IMR-90 (cell line): ENCODE results near the gene PRKRIP1. TPM values are rescaled to one million over a fixed set of nuclear protein-coding genes. Genes with fewer than 3 reads are reported as not detected.
A peak's percentile ranks its signal among the peaks of the same experiment; 100 is the strongest.

Source experiments
- ATAC-seq: fragments of 200-7000 bp; cut with Tn5 transposase; 2 replicates; pipeline ENCODE4 v1.9.1; 2020; ENCODE audit warnings: low read depth, mild to moderate bottlenecking, moderate library complexity
- BruUV-seq: library from RNA; stranded (reverse); fragments of 400-500 nt; replicated peaks from 2 replicates; lab custom pipeline; 2021; lab: Mats Ljungman, UMichigan
- CTCF ChIA-PET: fragments of 300-600 bp; formaldehyde crosslinking; extraction: SDS; loops from one replicate; lab custom pipeline; 2021; ENCODE audit warnings: antibody characterized with exemption; lab: Yijun Ruan, JAX
- POLR2A ChIA-PET: fragments of 300-600 bp; sonication (Branson Sonifier 250); formaldehyde crosslinking; loops from one replicate; lab custom pipeline; 2022; ENCODE audit warnings: antibody characterized with exemption; ENCODE audit not compliant: unreplicated experiment; lab: Charles Lee
- DNase-seq: peaks from one replicate; pipeline ENCODE4 v3.0.0; 2013
- H2AFZ ChIP-seq: replicated peaks from 2 replicates; pipeline ENCODE3; 2013; ENCODE audit warnings: low read length, mild to moderate bottlenecking; ENCODE audit not compliant: poor library complexity
- H2AK5ac ChIP-seq: 2 replicates; pipeline ENCODE4 v1.6.1; 2013; ENCODE audit warnings: low read depth, low read length, inconsistent platforms
- H2AK9ac ChIP-seq: replicated peaks from 2 replicates; pipeline ENCODE3; 2013; ENCODE audit warnings: mild to moderate bottlenecking, low read depth, low read length, moderate library complexity; ENCODE audit not compliant: poor library complexity
- H2BK120ac ChIP-seq: 2 replicates; pipeline ENCODE4 v1.6.1; 2013; ENCODE audit warnings: low read depth, low read length, inconsistent platforms
- H2BK15ac ChIP-seq: 3 replicates; pipeline ENCODE4 v1.6.1; 2013; ENCODE audit warnings: low read depth, low read length, inconsistent platforms
- H2BK20ac ChIP-seq: 2 replicates; pipeline ENCODE4 v1.6.1; 2013; ENCODE audit warnings: low read depth, mild to moderate bottlenecking, inconsistent platforms, low read length, moderate library complexity
- H2BK5ac ChIP-seq: 2 replicates; pipeline ENCODE4 v1.6.1; 2013; ENCODE audit warnings: mild to moderate bottlenecking, low read depth, low read length, inconsistent platforms; ENCODE audit not compliant: poor library complexity, severe bottlenecking
- H3K14ac ChIP-seq: replicated peaks from 2 replicates; pipeline ENCODE4 v1.6.1; 2013; ENCODE audit warnings: low read depth, low read length, inconsistent platforms
- H3K18ac ChIP-seq: 2 replicates; pipeline ENCODE4 v1.6.1; 2013; ENCODE audit warnings: low read depth, low read length, control low read depth
- H3K23ac ChIP-seq: 2 replicates; pipeline ENCODE4 v1.6.1; 2013; ENCODE audit warnings: low read depth, low read length, inconsistent platforms
- H3K27ac ChIP-seq: 2 replicates; pipeline ENCODE4 v1.5.1; 2013; ENCODE audit warnings: mild to moderate bottlenecking, control low read depth, low read length; ENCODE audit not compliant: insufficient read depth
- H3K27me3 ChIP-seq: 2 replicates; pipeline ENCODE4 v1.6.1; 2013; ENCODE audit warnings: low read length; ENCODE audit not compliant: control insufficient read depth, insufficient read depth
- H3K36me3 ChIP-seq: 2 replicates; pipeline ENCODE4 v1.6.1; 2013; ENCODE audit warnings: low read length, mixed read lengths; ENCODE audit not compliant: control insufficient read depth, insufficient read depth
- H3K4ac ChIP-seq: 2 replicates; pipeline ENCODE4 v1.6.1; 2013; ENCODE audit warnings: low read depth, low read length, inconsistent platforms
- H3K4me1 ChIP-seq: 2 replicates; pipeline ENCODE4 v1.6.1; 2013; ENCODE audit warnings: low read length, mixed read lengths; ENCODE audit not compliant: control insufficient read depth, insufficient read depth
- H3K4me2 ChIP-seq: 2 replicates; pipeline ENCODE4 v1.6.1; 2013; ENCODE audit warnings: low read depth, mild to moderate bottlenecking, control low read depth, low read length, moderate library complexity
- H3K4me3 ChIP-seq: 2 replicates; pipeline ENCODE4 v1.5.1; 2013; ENCODE audit warnings: low read depth, mild to moderate bottlenecking, control low read depth, low read length, moderate library complexity; ENCODE audit not compliant: insufficient read depth
- H3K56ac ChIP-seq: 2 replicates; pipeline ENCODE4 v1.6.1; 2013; ENCODE audit warnings: low read length, inconsistent platforms; ENCODE audit not compliant: insufficient read depth; ENCODE audit errors: extremely low read depth
- H3K79me1 ChIP-seq, 2 experiments: 2 replicates each; pipeline ENCODE4 v1.6.1; 2013; ENCODE audit warnings: low read length in 2 of 2, inconsistent platforms in 1 of 2, low read depth in 1 of 2
- H3K9ac ChIP-seq: 2 replicates; pipeline ENCODE4 v1.6.1; 2013; ENCODE audit warnings: low read depth, low read length, control low read depth
- H3K9me1 ChIP-seq: 2 replicates; pipeline ENCODE4 v1.6.1; 2013; ENCODE audit warnings: low read length, inconsistent platforms; ENCODE audit not compliant: insufficient read depth
- H3K9me3 ChIP-seq: 2 replicates; pipeline ENCODE4 v1.6.1; 2013; ENCODE audit warnings: low read length; ENCODE audit not compliant: control insufficient read depth, insufficient read depth
- H4K20me1 ChIP-seq: 2 replicates; pipeline ENCODE4 v1.6.1; 2013; ENCODE audit warnings: low read length, inconsistent platforms; ENCODE audit not compliant: insufficient read depth
- H4K5ac ChIP-seq: 2 replicates; pipeline ENCODE4 v1.6.1; 2013; ENCODE audit warnings: mild to moderate bottlenecking, low read depth, low read length, control low read depth
- H4K8ac ChIP-seq, 2 experiments: 2 replicates each; pipeline ENCODE4 v1.6.1; 2013; ENCODE audit warnings: low read depth in 2 of 2, low read length in 2 of 2, control low read depth in 1 of 2, inconsistent platforms in 1 of 2
- H4K91ac ChIP-seq: 2 replicates; pipeline ENCODE4 v1.6.1; 2013; ENCODE audit warnings: low read depth, low read length, inconsistent platforms; ENCODE audit not compliant: insufficient read depth
- BHLHE40 ChIP-seq: fragments of 150-350 bp; IDR thresholded peaks from 2 replicates; pipeline ENCODE4 v1.6.1; 2016; ENCODE audit warnings: mild to moderate bottlenecking, low read depth, low read length
- CEBPB ChIP-seq: IDR thresholded peaks from 2 replicates; pipeline ENCODE4 v1.6.1; 2012; ENCODE audit warnings: low read depth, low read length, improper control_type of control experiment
- CTCF ChIP-seq: conservative IDR thresholded peaks from 2 replicates; pipeline ENCODE4 v1.5.1; 2012; ENCODE audit warnings: mild to moderate bottlenecking, low read depth, low read length, improper control_type of control experiment
- ELK1 ChIP-seq: fragments of 150-350 bp; IDR thresholded peaks from 2 replicates; pipeline ENCODE4 v1.6.1; 2016; ENCODE audit warnings: low read depth, mild to moderate bottlenecking, low read length, moderate library complexity, borderline replicate concordance
- FOS ChIP-seq: fragments of 150-350 bp; IDR thresholded peaks from 2 replicates; pipeline ENCODE4 v1.6.1; 2016; ENCODE audit warnings: low read depth, low read length
- MAFK ChIP-seq: IDR thresholded peaks from 2 replicates; pipeline ENCODE4 v1.6.1; 2012; ENCODE audit warnings: low read depth, low read length, improper control_type of control experiment
- MAZ ChIP-seq: IDR thresholded peaks from 2 replicates; pipeline ENCODE4 v1.6.1; 2012; ENCODE audit warnings: low read depth, mild to moderate bottlenecking, low read length, improper control_type of control experiment, moderate library complexity, borderline replicate concordance
- MXI1 ChIP-seq: IDR thresholded peaks from 2 replicates; pipeline ENCODE4 v1.6.1; 2012; ENCODE audit warnings: low read depth, mild to moderate bottlenecking, low read length, moderate library complexity, borderline replicate concordance
- NFE2L2 ChIP-seq: fragments of 150-350 bp; IDR thresholded peaks from 2 replicates; pipeline ENCODE4 v1.6.1; 2016; ENCODE audit warnings: low read depth, mild to moderate bottlenecking, low read length
- RAD21 ChIP-seq: IDR thresholded peaks from 2 replicates; pipeline ENCODE4 v1.6.1; 2012; ENCODE audit warnings: low read length, improper control_type of control experiment
- RCOR1 ChIP-seq: IDR thresholded peaks from 2 replicates; pipeline ENCODE4 v1.6.1; 2012; ENCODE audit warnings: mild to moderate bottlenecking, low read length, improper control_type of control experiment; ENCODE audit not compliant: insufficient replicate concordance
- RFX5 ChIP-seq: IDR thresholded peaks from 2 replicates; pipeline ENCODE4 v1.8.0; 2012; ENCODE audit warnings: low read depth, mild to moderate bottlenecking, low read length, moderate library complexity
- SMC3 ChIP-seq: fragments of 150-350 bp; IDR thresholded peaks from 2 replicates; pipeline ENCODE4 v1.6.1; 2016; ENCODE audit warnings: low read depth, mild to moderate bottlenecking, antibody characterized with exemption, low read length, moderate library complexity
- USF2 ChIP-seq: fragments of 150-350 bp; IDR thresholded peaks from 2 replicates; pipeline ENCODE4 v1.6.1; 2017; ENCODE audit warnings: mild to moderate bottlenecking, antibody characterized with exemption, low read length, low read depth
- WGBS, 2 experiments: methylation state at CpG; one replicate each; pipeline versions ENCODE4 v1.1.5 to v1.1.7; 2013; ENCODE audit warnings: missing lambda C conversion rate in 2 of 2; ENCODE audit not compliant: insufficient read length in 1 of 2; ENCODE audit errors: extremely low coverage in 2 of 2; 5-methylcytosine and 5-hydroxymethylcytosine counted together
- dilution Hi-C: fragments of 300-500 bp; cut with HindIII; formaldehyde crosslinking; loops from one replicate; pipeline ENCODE4 v1.14.3; 2018; ENCODE audit warnings: low sequenced_read_pairs; ENCODE audit not compliant: unreplicated experiment
- in situ Hi-C: fragments of 300-500 bp; cut with MboI; formaldehyde crosslinking; loops from 3 replicates; pipeline ENCODE4 v1.14.3; 2019; ENCODE audit warnings: low sequenced_read_pairs, inconsistent platforms, mixed read lengths
- intact Hi-C: fragments of 100-400 bp; cut with micrococcal nuclease; formaldehyde crosslinking; loops from 2 replicates; pipeline ENCODE4 v1.10.0; 2022
- polyA plus RNA-seq, 3 experiments: library from polyadenylated mRNA; depleted of rRNA; stranded (reverse); fragments of >200 nt; gene quantifications; 2 replicates each; pipeline ENCODE4 v1.2.3, GENCODE V29; 2012; ENCODE audit warnings: low replicate concordance in 1 of 3
- total RNA-seq: library from RNA; depleted of rRNA; stranded (reverse); fragments of >200 nt; gene quantifications from 2 replicates; pipeline ENCODE4 v1.2.3, GENCODE V29; 2012

Gene PRKRIP1
- total and polyA plus RNA-seq, 2 of the 4 experiments (the other 2 are of a cell fraction): 6.5 to 21.6 TPM

- H3K9me1 ChIP-seq: no peaks in the 10 kb centered on the region; the same call in 1 of the 2 replicates
- intact Hi-C loops: no loop called here
- dilution Hi-C loops: no loop called here
- 100% methylated on average over 1 of the region's 6 CpGs; no CpG with 5 or more reads in 1 of the 2 experiments for WGBS, 2 experiments
- H2AFZ ChIP-seq: peak overlapping the region; percentile 43
- H3K4ac ChIP-seq: no peak overlapping the region
- H3K9ac ChIP-seq: no peak overlapping the region
- H2AK5ac ChIP-seq: no peak overlapping the region
- H3K4me3 ChIP-seq: no peak overlapping the region
- H2BK5ac ChIP-seq: no peak overlapping the region
- ChIA-PET POLR2A (no interaction called here), CTCF (no interaction called here)
- no peak overlapping the region for H3K27ac ChIP-seq
- H4K91ac ChIP-seq: no peak overlapping the region
- H4K8ac ChIP-seq: no peak overlapping the region
- peaks cover 0 to 15% of the 10 kb centered on the region in 2 experiments; a peak in 1 of 4 replicates for H3K79me1 ChIP-seq
- H3K23ac ChIP-seq: no peak overlapping the region
- H2BK120ac ChIP-seq: no peak overlapping the region
- no peak overlapping the region for H3K56ac ChIP-seq
- ATAC-seq (no peak), DNase-seq (no peak)
- no peak overlapping the region for H2BK15ac ChIP-seq
- peaks cover 4% of the 10 kb centered on the region; the same call in 1 of the 2 replicates for H4K20me1 ChIP-seq
- H3K14ac ChIP-seq: no peak overlapping the region
- no peak overlapping the region for H3K4me2 ChIP-seq
- no peak overlapping the region for H2BK20ac ChIP-seq
- no peak for TF ChIP-seq FOS
- no peak for TF ChIP-seq RCOR1
- no peak for TF ChIP-seq NFE2L2
- no peak for TF ChIP-seq MAFK
- TF ChIP-seq ELK1: no peak
- TF ChIP-seq RFX5: no peak
- TF ChIP-seq CEBPB: no peak
- no peak for TF ChIP-seq RAD21
- TF ChIP-seq MXI1: no peak
- TF ChIP-seq MAZ: no peak
- no peak for TF ChIP-seq SMC3
- TF ChIP-seq BHLHE40: no peak
- TF ChIP-seq CTCF: no peak
- no peak for TF ChIP-seq USF2
- no peak overlapping the region for H3K18ac ChIP-seq
- H3K36me3 ChIP-seq: peaks cover 20% of the 10 kb centered on the region
- H2AK9ac ChIP-seq: no peak overlapping the region
- in situ Hi-C loops: no loop called here
- BruUV-seq: no TSS peak
- no peak overlapping the region for H4K5ac ChIP-seq
- H3K9me3 ChIP-seq: no peaks in the 10 kb centered on the region
- no peaks in the 10 kb centered on the region for H3K27me3 ChIP-seq
- peaks cover 4% of the 10 kb centered on the region; the same call in 1 of the 2 replicates for H3K4me1 ChIP-seq
Observed at GRCh38 chr7:102450242-102450641, 54.1 kb downstream of the PRKRIP1 start.
